Epidermal melanocyte (primary cell): ENCODE measurements around the gene SLC25A34.

Source experiments
- DNase-seq: peaks from one replicate; pipeline ENCODE4 v3.0.0; 2011; ENCODE audit warnings: low spot score; ENCODE audit not compliant: insufficient read length

Gene SLC25A34

DNA sequence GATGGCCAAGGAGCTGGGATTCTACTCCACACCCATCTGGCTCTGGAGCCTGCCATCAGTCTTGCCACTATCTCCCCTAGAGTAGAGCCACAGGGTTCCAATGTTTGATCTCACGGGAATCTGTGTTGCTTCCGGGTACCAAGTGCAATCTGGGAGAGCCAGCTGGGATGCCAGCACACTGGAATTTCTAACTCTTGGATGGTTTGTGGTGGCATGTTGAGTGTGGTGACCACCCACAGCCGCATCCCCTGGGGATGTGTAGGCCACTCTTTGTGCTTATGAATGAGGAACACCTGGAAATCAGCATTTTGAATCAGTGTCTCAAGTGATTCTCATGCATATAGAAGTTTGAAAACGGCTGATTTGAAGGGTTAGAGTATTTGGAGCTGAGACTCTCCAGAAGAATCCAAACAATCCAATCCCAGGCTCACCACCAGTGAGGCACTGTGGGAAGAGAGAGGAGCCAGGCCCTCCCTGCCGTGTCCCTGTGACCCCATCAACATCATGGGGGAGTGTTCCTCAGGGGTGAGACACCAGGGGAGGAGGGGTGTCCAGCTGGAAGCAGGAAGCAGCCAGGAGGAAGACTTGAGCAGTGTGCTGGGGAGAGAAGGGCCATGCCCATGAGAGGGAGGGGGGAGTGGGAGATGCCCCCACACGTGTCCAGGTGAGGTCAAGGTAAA is 35.9 kb downstream of the SLC25A34 start:
- no peak for DNase-seq

DNA sequence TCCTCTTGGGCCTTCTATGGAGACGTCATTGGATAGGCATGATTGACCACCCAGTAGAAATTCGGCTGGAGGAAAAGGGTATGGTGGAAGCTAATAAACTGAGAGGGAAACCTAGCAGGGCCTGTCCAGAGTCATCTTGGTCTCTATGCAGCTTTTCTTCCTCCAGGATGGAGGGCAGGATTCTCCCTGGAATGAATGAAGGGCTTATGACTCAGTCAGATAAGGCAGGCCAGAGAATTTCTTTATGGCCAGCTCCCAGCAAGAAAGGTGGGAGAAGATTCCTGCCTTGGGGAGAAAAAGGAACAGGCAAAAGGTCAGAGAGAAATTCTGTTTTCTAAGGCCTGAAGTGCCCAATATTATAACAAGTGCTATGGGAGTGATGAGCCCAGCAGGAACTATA is 39.6 kb downstream of the SLC25A34 start:
- no peak for DNase-seq

DNA sequence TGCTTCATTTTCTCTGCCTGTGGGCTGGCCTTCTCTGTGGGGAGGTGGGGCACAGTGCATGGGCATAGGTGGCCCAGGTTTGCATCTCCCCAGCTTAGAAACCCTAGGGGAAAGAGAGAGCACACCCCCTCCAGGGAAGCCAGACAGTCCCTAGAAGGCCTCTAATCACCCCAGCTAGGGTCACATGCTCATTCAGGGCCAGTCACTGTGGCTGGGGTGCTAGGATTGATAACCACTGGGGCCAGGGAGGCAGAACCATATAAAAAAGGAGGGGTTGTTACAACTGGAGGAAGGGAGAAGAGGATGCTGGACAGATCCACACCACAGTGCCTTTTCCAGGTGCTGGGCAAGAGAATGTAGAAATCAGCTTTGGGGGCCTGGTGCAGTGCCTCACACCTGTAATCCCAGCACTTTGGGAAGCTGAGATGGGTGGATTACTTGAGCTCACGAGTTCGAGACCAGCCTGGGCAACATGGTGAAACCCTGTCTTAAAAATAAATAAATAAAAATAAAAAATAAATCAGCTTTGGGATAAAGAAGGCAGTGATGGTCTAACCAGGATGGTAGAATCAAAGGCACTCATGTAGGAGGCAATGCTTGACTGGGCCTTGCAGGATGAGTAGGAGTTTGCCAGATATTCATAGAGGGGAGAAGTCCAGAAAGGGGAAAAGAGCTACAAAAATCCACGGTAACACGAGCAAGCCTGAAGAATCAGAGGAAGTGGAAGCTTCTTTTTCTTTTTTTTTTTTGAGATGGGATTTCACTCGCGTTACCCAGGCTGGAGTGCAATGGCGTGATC is 42.0 kb downstream of the SLC25A34 start:
- DNase-seq, result no peak

- no peak for DNase-seq
Measured at GRCh38 chr1:15785683-15786082, 49.6 kb downstream of the SLC25A34 start.

GRCh38 chr1:15786581-15786980 is 50.5 kb downstream of the SLC25A34 start:
- no peak for DNase-seq

DNA sequence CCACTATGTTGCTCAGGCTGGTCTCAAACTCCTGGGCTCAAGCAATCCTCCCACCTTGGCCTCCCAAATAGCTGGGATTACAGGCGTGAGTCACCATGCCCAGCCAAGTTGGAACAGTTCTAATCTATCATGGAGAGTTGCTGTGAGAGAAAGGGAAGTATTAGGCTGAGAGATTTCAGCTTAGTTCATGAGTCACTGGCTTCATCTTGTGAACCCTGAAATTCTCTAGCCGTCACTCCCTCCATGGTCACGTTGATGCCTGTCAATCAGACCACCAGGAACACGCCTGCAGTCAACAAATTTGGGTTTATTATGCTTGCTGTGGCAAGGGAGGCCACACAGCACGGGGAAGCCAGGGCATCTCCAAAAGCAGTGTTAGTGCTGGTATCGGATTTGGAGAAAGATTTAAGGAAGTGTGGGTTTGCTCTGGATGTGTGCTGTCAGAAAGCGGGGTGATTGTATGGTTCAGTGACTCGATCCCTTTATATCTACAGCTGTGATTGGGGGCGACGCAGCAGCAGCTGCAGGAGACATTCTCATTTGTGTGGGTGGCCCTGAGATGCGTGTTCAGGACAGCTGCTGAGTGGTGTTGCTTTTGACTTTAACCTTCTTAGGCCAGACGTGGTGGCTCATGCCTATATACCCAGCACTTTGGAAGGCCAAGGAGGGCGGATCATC is 52.7 kb downstream of the SLC25A34 start:
- DNase-seq, result no peak
